Endothelial cell of umbilical vein (primary cell): Measurements from ENCODE around the gene ST6GAL1.

ENCODE experiments used
- CTCF ChIP-seq, 2 donors: IDR thresholded peaks; 1 replicate in 1 of 2; 2 replicates in 1 of 2; pipeline ENCODE4 v1.5.1; 2011; ENCODE audit warnings: low read length in 2 of 2, mild to moderate bottlenecking in 2 of 2, moderate library complexity in 2 of 2, control low read depth in 1 of 2, inconsistent platforms in 1 of 2, low read depth in 1 of 2; ENCODE audit not compliant: insufficient read depth in 1 of 2; ENCODE audit errors: extremely low read depth in 1 of 2
- EZH2 ChIP-seq: IDR thresholded peaks from 2 replicates; pipeline ENCODE4 v1.6.1; 2012; ENCODE audit warnings: borderline replicate concordance, low read depth, mild to moderate bottlenecking, moderate library complexity, low read length, inconsistent platforms; ENCODE audit not compliant: severe bottlenecking
- FOS ChIP-seq: IDR thresholded peaks from 2 replicates; pipeline ENCODE4 v1.6.1; 2011; ENCODE audit warnings: mild to moderate bottlenecking, low read length, moderate library complexity, borderline replicate concordance; ENCODE audit not compliant: insufficient read depth
- MAX ChIP-seq: IDR thresholded peaks from 2 replicates; pipeline ENCODE4 v1.6.1; 2011; ENCODE audit not compliant: insufficient read depth, insufficient read length
- POLR2A ChIP-seq: IDR thresholded peaks from 2 replicates; pipeline ENCODE4 v1.6.1; 2012; ENCODE audit warnings: low read depth, mild to moderate bottlenecking, control low read depth, low read length
- POLR2AphosphoS5 ChIP-seq: IDR thresholded peaks from 2 replicates; pipeline ENCODE4 v1.6.1; 2012; ENCODE audit warnings: low read depth, mild to moderate bottlenecking, control low read depth, low read length, moderate library complexity; ENCODE audit not compliant: insufficient read depth

GRCh38 chr3:186890911-186891310, 39.4 kb upstream of the ST6GAL1 start:
- TF ChIP-seq CTCF (IDR thresholded peaks at IDR 0.05; ENCODE audit: extremely low read depth in 1 of 2, insufficient read depth in 1 of 2, low read depth in 1 of 2, low read length in 2 of 2) (no peak), MAX (no peak), POLR2AphosphoS5 (no peak), POLR2A (no peak), FOS (no peak), EZH2 (no peak)
